ENCODE results near the gene HHIPL2.

Gene HHIPL2

GRCh38 chr1:222547944-222548671 lies at the start of gene HHIPL2:
Gene HHIPL2 (minus strand): TSS chr1:222548104. CDS start chr1:222548044, 60 bp downstream.
- DNase-seq: no peak

DNA sequence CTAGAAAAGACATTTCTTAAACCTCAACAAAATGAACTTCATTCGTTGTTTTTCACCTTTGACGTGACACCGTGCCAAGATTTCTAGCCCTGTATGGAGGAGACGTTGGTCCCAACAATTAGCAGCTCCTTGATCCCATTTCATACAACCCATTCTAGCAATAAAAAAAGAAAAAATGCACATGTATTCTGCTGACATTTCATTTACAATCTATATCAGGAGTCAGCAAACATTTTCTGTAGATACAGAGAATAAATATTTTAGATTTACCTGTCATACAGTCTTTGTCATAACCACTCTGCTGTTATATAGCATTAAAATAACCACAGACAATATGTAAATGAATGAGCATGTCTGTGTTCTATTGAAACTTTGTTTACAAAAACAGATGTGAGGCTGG lies 48.8 kb upstream of the HHIPL2 start:
- no peak for DNase-seq

DNA sequence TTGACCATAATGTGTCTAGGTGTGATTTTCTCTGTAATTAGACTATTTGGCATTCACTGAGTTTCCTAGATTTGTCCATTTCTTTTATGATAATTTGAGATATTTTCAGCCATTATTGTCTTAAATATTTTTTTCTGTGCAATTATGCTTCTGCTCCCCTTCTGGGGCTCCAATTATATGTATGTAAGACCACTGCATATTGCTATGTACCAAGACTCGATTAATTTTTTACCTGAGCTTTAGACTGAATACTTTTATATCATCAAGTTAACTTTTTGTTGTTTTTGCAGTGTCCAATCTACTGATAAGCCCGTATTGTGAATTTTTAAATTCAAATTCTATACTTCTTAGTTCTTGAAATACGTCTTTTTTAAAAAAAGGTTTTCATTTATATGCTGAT lies 46.9 kb upstream of the HHIPL2 start:
- DNase-seq: no peak

GRCh38 chr1:222592171-222592570 lies 44.3 kb upstream of the HHIPL2 start:
- no peak for DNase-seq

GRCh38 chr1:222589462-222590302 lies 41.8 kb upstream of the HHIPL2 start, which contains the start of gene TAF1A:
Gene TAF1A (minus strand): TSS chr1:222589933.
- DNase-seq: peak; percentile 37

DNA sequence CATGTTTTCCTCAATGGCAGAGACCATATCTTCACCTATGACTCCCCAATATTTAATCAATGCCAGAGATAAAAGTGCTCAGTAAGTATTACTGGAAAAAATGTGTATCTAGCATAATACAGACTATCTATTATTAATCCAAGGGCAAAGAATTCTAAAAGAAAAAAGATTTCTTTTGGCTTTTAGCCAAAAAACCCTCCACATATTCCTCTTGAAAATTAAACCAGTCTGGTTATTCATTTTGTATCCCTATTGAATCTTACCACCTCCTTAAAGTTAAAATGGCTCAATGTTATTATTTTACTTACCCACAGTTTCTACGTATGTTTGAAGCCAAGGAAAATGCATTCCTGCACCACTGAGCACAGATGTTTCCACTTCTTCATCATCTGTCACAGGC lies 40.2 kb upstream of the HHIPL2 start:
- DNase-seq: no peak

DNA sequence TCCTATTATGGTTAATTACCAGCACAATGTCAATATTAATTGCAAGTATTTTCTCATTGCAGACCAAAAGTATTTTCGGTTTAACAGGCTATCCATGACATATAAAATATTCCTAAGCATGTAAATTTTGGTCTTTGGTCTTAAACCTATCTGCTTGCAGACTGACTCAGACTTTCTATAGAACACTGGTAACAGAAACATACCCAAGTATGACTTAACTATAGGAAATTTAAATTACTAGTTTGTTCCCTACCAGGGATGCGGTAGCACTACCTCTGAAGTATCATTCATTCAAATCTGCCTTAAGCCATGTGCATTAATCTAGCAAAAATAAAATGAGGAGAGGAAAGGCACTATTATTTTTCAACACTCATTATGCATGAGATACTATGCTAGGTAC lies 38.9 kb upstream of the HHIPL2 start:
- no peak for DNase-seq

DNA sequence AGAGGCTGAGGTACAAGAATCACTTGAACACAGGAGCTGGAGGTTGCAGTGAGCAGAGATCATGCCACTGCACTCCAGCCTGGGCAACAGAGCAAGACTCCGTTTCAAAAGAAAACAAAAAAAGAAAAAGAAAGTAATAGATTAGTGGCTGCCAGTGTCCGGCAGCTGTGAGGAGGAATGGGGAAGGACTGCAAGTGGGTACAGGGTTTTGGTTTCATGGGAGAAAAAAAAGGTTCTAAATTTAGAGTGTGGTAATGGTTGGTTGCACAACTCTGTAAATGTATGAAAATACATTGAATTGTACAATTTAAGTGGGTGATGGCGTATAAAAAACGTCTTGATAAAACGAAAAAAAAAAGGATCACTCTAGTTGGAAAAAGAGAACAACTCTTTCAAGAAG lies 35.2 kb upstream of the HHIPL2 start:
- DNase-seq: no peak

GRCh38 chr1:222582099-222582774 lies 34.3 kb upstream of the HHIPL2 start:
- no peak for DNase-seq

DNA sequence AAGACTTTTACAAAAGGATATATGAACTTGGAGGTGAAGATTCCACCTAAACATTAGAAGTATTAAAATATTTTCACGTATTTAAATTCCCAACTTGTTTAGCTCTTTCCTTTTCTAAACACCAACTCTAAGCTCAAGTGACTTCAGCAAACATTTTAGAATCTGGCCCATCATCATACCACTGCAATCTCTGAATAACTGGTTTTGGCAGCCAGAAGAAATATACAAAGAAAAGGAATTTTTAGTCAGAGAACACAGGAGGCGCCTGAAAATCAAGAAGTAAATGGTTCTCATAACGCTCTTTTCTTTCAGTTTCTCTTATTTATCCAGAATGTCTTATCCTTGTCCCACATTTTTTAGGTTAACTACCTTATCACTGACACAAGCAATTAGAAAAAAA lies 31.4 kb upstream of the HHIPL2 start:
- DNase-seq: no peak

- DNase-seq: no peak
These were observed 22.9 kb upstream of the HHIPL2 start for GRCh38 chr1:222570837-222571236.

GRCh38 chr1:222561656-222562055 lies 13.8 kb upstream of the HHIPL2 start:
- DNase-seq: no peak

- no peak for DNase-seq
These were observed 9.7 kb upstream of the HHIPL2 start for GRCh38 chr1:222557574-222557973.

- no peak for DNase-seq
These were observed 9.2 kb upstream of the HHIPL2 start for GRCh38 chr1:222557148-222557547.

DNA sequence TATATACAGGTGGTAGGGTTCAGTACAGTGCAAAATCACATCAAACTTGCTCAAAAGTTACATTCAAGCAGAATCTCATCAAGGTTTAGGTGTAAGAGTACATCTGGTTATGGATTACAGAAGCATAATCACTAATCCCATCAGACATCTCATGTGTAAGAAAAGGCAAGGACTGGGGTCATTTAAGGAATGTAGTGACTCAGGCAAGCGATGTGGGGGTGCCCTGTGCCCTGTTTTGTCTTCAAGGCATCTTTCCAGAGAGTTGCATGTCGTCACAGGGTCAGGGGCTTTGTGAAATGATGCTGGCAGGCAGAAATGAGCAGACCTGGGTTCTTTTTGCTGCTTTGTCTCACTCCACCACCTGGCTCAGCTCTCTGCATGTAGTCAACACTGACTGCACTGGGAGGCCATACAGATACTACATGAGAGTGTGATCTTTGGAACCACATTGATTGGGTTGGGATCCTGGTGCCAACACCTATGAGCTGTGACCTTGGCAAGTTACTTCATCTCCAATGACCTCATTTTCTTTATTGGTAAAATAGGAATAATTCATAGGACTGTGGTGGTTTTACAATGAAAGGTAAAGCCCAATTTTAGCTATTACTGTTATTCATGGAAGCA lies 8.2 kb upstream of the HHIPL2 start:
- DNase-seq: no peak

- no peak for DNase-seq
These were observed 6.3 kb upstream of the HHIPL2 start for GRCh38 chr1:222554177-222554576.

DNA sequence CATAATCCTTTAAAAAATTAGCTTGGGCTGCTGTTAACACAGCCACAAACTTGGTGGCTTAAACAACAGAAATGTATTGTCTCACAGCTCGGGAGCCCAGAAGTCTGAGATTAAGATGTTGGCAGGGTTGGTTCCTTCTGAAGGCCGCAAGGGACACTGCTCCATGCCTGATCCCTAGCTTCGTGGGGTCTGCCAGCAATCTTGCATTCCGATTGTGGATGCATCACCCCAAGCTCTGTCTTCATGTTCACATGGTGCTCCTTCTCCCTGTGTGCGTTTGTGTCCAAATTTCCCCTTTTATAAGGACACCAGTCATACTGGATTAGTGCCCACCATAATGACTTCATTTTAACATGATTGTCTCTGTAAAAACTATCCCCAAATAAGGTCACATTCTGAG lies 5.0 kb upstream of the HHIPL2 start:
- no peak for DNase-seq

GRCh38 chr1:222547260-222547614 lies 667 bp downstream of the HHIPL2 start:
- DNase-seq: no peak

- DNase-seq: peak; percentile 38
These were observed 1.2 kb downstream of the HHIPL2 start for GRCh38 chr1:222546548-222547259.

- DNase-seq: no peak
These were observed 1.8 kb downstream of the HHIPL2 start for GRCh38 chr1:222546091-222546490.

DNA sequence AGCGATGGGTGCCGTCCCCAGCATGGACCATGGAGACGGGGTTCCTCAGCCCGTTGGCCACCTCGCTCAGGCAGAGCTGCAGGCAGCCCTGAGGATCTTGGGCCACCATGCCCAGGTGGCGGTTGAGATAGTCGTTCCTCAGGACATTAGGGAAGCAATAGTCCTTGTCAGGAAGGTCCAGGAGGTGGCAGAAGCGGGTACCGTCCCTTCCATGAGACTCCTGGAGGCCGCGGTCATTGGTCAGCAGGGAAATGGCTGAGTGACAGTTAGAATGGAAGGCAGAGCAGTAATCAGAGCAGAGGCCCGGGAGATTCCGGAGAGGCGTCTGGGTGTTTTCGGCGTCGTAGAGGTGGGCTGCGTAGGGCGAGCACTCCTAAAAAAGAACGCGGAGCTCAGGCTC lies 4.1 kb downstream of the HHIPL2 start:
- no peak for DNase-seq

GRCh38 chr1:222540598-222540995 lies 7.3 kb downstream of the HHIPL2 start:
- DNase-seq: no peak

Data from GOT3 (cell line).